Memory B cell (primary cell): ENCODE results near the gene NDUFB7.
A peak's percentile ranks its signal among the peaks of the same experiment; 100 is the strongest.
"Not testable (repeated sequence)": the region's sequence is repeated elsewhere in the genome, so short reads cannot be mapped to it uniquely, and the experiment has no call there.

Experiments
- ATAC-seq: fragments of 150-1000 bp; cut with Tn5 transposase; 2 replicates; pipeline ENCODE4 v1.10.0; 2021; ENCODE audit warnings: low read depth, mild to moderate bottlenecking, moderate library complexity
- DNase-seq, 2 donors: peaks; one replicate each; pipeline ENCODE4 v3.0.0; 2022; ENCODE audit warnings: low spot score in 2 of 2
- H3K27ac Mint-ChIP-seq: one replicate; pipeline ENCODE4 v1.8.0; 2022; ENCODE audit warnings: mild to moderate bottlenecking, moderate library complexity, mixed read lengths
- H3K27me3 Mint-ChIP-seq: one replicate; pipeline ENCODE4 v1.8.0; 2022; ENCODE audit warnings: mixed read lengths
- H3K36me3 Mint-ChIP-seq: one replicate; pipeline ENCODE4 v1.8.0; 2022; ENCODE audit warnings: mild to moderate bottlenecking, mixed read lengths
- H3K4me1 Mint-ChIP-seq: one replicate; pipeline ENCODE4 v1.8.0; 2022; ENCODE audit warnings: mixed read lengths
- H3K4me3 Mint-ChIP-seq: one replicate; pipeline ENCODE4 v1.8.0; 2022; ENCODE audit warnings: mild to moderate bottlenecking, moderate library complexity, mixed read lengths
- H3K9me3 Mint-ChIP-seq: one replicate; pipeline ENCODE4 v1.8.0; 2022; ENCODE audit warnings: mixed read lengths

Gene NDUFB7

GRCh38 chr19:14553939-14554243 lies 18.0 kb downstream of the NDUFB7 start:
- no peak overlapping the region for H3K4me3 Mint-ChIP-seq
- no peak for ATAC-seq
- no peak overlapping the region for H3K27ac Mint-ChIP-seq
- peaks cover 28% of the 10 kb centered on the region for H3K4me1 Mint-ChIP-seq
- no peaks in the 10 kb centered on the region for H3K9me3 Mint-ChIP-seq
- DNase-seq: no peak
- no peaks in the 10 kb centered on the region for H3K27me3 Mint-ChIP-seq
- peaks cover 6% of the 10 kb centered on the region for H3K36me3 Mint-ChIP-seq

DNA sequence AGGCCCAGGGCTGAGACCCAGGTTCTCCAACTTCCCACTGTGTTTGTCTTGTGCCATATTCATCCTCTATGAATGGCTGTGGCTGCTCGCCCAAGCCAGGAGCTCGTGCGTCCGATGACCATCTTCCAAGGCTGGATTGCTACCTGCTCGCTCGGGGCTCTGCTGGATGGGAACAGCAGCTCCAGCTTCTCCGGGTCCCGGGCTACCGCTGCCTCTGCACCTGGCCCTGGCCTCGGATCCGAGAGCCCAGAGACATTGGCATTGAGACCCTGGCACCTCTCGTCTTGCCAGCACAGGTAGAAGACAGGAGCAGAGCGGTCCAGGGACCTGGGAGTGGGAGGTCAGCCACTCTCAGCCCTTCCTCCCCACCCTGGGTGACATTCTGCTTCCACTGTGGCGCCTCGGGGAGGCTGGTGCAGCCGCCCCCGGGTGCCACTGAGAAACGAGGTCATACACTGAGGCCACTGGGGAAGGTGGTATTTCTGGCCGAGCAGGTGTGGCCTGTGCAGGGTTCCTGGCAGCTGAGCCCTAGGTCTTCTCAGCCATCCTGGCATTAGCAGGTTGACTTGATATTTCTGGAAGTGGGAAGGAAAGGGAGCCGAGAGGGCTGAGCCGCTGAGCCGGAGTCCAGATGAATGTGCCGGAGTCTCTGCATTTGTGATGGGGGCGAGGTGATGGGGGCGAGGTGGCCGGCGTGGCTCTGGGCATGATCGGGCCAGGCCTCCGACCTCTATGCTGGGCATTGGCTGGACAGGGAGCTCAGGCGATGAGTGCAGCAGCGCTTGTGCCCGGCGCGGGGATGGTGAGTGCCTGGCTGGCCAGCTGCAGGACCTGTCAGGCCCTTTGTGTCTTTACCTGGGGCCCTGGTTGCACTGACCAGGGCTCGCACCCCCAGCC lies 18.6 kb downstream of the NDUFB7 start:
- Mint-ChIP-seq H3K4me1 (peaks cover 28% of the 10 kb centered on the region), H3K9me3 (no peaks in the 10 kb centered on the region), H3K36me3 (peaks cover 6% of the 10 kb centered on the region), H3K4me3 (no peak overlapping the region), H3K27ac (no peak overlapping the region), H3K27me3 (no peaks in the 10 kb centered on the region)
- ATAC-seq (no peak), DNase-seq (no peak)

- Mint-ChIP-seq H3K27ac (peak overlapping the region; percentile 57), H3K4me1 (peaks cover 28% of the 10 kb centered on the region), H3K4me3 (peak overlapping the region; percentile 43)
- not testable (repeated sequence) for H3K9me3 Mint-ChIP-seq, DNase-seq, ATAC-seq, H3K36me3 Mint-ChIP-seq, H3K27me3 Mint-ChIP-seq
Observed at GRCh38 chr19:14552006-14552360, 19.9 kb downstream of the NDUFB7 start.

DNA sequence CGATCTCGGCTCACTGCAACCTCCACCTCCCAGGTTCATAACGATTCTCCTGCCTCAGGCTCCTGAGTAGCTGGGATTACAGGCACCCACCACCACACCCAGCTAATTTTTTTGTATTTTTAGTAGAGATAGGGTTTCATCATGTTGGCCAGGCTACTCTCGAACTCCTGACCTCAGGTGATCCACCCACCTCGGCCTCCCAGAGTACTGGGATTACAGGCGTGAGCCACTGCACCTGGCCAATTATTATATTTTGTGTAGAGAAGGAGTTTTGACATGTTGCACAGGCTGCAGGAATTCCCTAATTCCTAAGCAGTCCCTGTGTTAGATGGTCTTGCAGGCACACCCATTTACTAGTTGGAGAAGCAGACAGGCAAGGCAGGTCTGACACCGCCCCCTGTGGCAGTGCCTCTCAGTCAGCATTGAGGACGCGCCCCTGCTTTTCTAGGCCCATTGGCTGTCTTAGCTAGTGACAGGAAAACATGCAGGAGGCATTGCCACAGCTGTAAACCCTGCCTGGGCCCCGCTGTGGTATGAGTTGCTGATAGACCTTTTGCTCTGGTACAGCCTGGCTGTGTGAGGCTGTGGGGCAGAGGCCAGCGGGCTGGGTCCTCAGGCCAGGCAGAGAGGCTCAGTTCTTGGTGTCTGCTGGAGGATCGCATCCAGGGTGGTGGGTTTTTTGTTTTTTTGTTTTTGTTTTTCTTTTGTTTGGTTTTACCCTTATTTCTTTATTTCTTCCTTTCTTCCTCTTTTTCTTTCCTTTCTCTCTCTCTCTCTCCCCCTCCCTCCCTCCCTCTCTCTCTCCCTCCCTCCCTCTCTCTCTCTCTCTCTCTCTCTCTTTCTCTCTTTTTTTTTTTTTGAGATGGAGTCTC lies 20.5 kb downstream of the NDUFB7 start:
- not testable (repeated sequence) for H3K36me3 Mint-ChIP-seq
- peak overlapping the region; percentile 57 for H3K27ac Mint-ChIP-seq

GRCh38 chr19:14550201-14550754 lies 21.6 kb downstream of the NDUFB7 start:
- Mint-ChIP-seq H3K36me3 (peaks cover 6% of the 10 kb centered on the region), H3K9me3 (no peaks in the 10 kb centered on the region), H3K4me1 (peaks cover 21% of the 10 kb centered on the region), H3K4me3 (no peak overlapping the region), H3K27me3 (no peaks in the 10 kb centered on the region), H3K27ac (no peak overlapping the region)
- ATAC-seq (no peak), DNase-seq (no peak)

More for the DNA sequence above, 20.5 kb downstream of the NDUFB7 start:
- peaks cover 22% of the 10 kb centered on the region for H3K4me1 Mint-ChIP-seq
- not testable (repeated sequence) for H3K9me3 Mint-ChIP-seq, H3K27me3 Mint-ChIP-seq, H3K4me3 Mint-ChIP-seq
- ATAC-seq (peak; percentile 97), DNase-seq (peak; percentile 24 to 44)

- Mint-ChIP-seq H3K9me3 (no peaks in the 10 kb centered on the region), H3K4me1 (peaks cover 13% of the 10 kb centered on the region), H3K36me3 (peaks cover 7% of the 10 kb centered on the region), H3K4me3 (no peak overlapping the region), H3K27ac (no peak overlapping the region), H3K27me3 (no peaks in the 10 kb centered on the region)
- no peak for ATAC-seq
- DNase-seq: no peak
Observed at GRCh38 chr19:14545716-14546082, 26.2 kb downstream of the NDUFB7 start.

GRCh38 chr19:14544977-14545715 lies 26.7 kb downstream of the NDUFB7 start:
- Mint-ChIP-seq H3K9me3 (no peaks in the 10 kb centered on the region), H3K4me1 (peaks cover 9% of the 10 kb centered on the region), H3K36me3 (peaks cover 7% of the 10 kb centered on the region), H3K4me3 (no peak overlapping the region), H3K27ac (no peak overlapping the region), H3K27me3 (no peaks in the 10 kb centered on the region)
- DNase-seq (no peak), ATAC-seq (no peak)

DNA sequence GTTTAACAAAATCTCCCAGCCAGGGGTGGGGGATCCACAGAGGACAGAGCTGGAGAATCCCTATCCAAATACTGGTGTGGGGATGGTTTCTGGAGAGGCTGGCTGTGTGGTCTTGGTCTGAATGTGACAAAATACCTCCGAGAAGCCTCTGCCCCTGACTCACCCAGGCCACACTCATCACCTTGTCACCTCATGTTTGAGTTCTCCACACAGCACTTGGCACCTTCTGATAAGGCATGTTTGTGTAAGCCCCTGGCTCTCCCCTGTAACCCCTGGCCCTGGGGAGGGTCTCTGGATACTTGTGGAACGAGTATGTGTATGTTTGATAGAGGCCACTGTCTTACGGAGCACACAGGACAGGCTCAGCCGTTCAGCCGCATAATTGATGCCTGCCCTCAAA lies 27.8 kb downstream of the NDUFB7 start:
- H3K27me3 Mint-ChIP-seq: no peaks in the 10 kb centered on the region
- ATAC-seq (no peak), DNase-seq (no peak)
- H3K4me1 Mint-ChIP-seq: peaks cover 13% of the 10 kb centered on the region
- peaks cover 3% of the 10 kb centered on the region for H3K36me3 Mint-ChIP-seq
- H3K9me3 Mint-ChIP-seq: no peaks in the 10 kb centered on the region
- no peak overlapping the region for H3K4me3 Mint-ChIP-seq
- no peak overlapping the region for H3K27ac Mint-ChIP-seq

DNA sequence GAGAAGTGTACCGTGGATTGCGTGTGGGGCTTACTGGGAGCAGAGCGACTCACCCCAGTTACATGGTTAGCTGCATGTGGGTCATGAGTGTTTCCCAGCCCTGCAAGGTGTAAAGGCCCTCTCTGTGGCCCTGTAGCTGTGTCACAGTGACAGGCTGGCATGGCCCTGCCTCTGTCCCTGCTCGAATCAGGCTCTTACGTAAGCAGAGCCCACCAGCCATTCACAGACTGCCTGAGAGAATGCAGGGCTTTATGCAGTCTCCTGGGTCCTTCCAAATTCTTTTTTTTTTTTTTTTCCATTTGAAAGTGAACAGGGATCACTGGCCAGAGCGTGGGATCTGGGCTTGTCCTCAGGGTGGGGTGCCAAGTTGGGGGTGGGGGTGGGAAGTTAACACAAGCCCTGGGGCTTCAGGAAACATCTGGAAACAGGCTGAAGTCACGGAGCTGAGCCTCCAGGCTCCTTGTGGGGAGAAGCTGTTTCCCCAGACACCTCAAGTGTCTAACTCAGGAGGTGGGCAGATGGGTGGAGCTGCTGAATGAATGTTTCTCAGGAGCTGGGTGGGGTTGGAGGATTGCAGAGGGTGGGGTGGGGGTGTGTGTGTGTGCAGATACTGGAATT lies 29.0 kb downstream of the NDUFB7 start:
- no peak overlapping the region for H3K27ac Mint-ChIP-seq
- no peak for DNase-seq
- no peak for ATAC-seq
- H3K4me1 Mint-ChIP-seq: peaks cover 15% of the 10 kb centered on the region
- H3K27me3 Mint-ChIP-seq: no peaks in the 10 kb centered on the region
- H3K4me3 Mint-ChIP-seq: no peak overlapping the region
- no peaks in the 10 kb centered on the region for H3K9me3 Mint-ChIP-seq
- peaks cover 3% of the 10 kb centered on the region for H3K36me3 Mint-ChIP-seq

- not testable (repeated sequence) for H3K4me3 Mint-ChIP-seq, ATAC-seq, DNase-seq, H3K9me3 Mint-ChIP-seq, H3K27ac Mint-ChIP-seq, H3K36me3 Mint-ChIP-seq, H3K27me3 Mint-ChIP-seq
- peaks cover 15% of the 10 kb centered on the region for H3K4me1 Mint-ChIP-seq
Observed at GRCh38 chr19:14541979-14542378, 29.9 kb downstream of the NDUFB7 start.

GRCh38 chr19:14540741-14541525 lies 30.9 kb downstream of the NDUFB7 start:
- no peak overlapping the region for H3K4me3 Mint-ChIP-seq
- peaks cover 19% of the 10 kb centered on the region for H3K4me1 Mint-ChIP-seq
- H3K36me3 Mint-ChIP-seq: peaks cover 3% of the 10 kb centered on the region
- no peaks in the 10 kb centered on the region for H3K27me3 Mint-ChIP-seq
- no peaks in the 10 kb centered on the region for H3K9me3 Mint-ChIP-seq
- DNase-seq (no peak), ATAC-seq (no peak)
- H3K27ac Mint-ChIP-seq: no peak overlapping the region

- Mint-ChIP-seq H3K36me3 (peaks cover 3% of the 10 kb centered on the region), H3K27ac (no peak overlapping the region), H3K4me3 (no peak overlapping the region), H3K9me3 (no peaks in the 10 kb centered on the region), H3K4me1 (peaks cover 19% of the 10 kb centered on the region), H3K27me3 (no peaks in the 10 kb centered on the region)
- no peak for ATAC-seq
- DNase-seq: no peak
Observed at GRCh38 chr19:14536926-14537692, 34.8 kb downstream of the NDUFB7 start.
